MM.1S (cell line): ENCODE data around the gene TCF7.

Experiments used
- EZH2 ChIP-seq: fragments of 300-600 bp; sonication (generic); optimal IDR thresholded peaks from 2 replicates; pipeline ENCODE3; 2017; ENCODE audit warnings: low read depth, mild to moderate bottlenecking, antibody characterized with exemption, low read length, mixed read lengths
- TF ChIP-seq, protein P1 (sequence below): fragments of 300-600 bp; sonication (generic); IDR thresholded peaks from 2 replicates; pipeline ENCODE4 v1.5.1; 2016; ENCODE audit warnings: antibody characterized with exemption, low read length, mixed read lengths

DNA sequence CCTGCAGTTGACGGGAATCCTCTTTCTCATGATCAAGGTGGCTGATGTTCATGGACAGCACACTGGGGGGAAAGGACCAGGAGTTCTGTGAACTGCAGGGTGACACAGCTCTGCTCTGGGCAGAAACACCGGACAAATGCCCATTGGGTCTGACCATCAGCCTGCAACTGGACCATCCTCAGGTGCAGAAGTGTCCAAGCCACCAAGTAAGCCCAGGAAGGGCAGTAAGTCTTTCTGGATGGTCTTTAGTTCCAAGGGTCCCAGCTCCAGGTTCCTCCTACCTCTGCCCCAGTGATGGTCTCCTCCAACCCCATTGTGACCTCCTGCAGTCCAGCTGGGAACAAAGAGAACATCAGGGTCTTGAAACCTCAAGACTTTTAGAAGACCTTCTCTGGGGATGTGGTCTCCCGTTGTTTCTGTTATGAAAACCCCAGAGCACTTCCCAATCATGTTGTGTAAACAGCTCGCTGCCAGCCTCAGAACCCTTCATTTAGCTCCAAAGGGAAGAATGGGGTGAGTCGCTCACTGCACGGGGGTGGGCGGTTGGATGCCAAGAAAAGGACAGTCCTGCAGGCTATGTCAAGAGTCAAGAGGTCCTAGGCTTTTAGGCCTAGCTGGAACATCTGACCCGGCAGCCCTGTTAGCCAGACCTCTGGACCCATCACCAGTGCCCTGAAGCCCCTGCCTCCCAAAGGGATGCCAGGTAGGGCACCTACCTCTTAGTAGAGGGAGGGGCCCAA, 41.8 kb upstream of the TCF7 start:
- TF ChIP-seq EZH2 = no peak
- TF ChIP-seq, protein P1, sequence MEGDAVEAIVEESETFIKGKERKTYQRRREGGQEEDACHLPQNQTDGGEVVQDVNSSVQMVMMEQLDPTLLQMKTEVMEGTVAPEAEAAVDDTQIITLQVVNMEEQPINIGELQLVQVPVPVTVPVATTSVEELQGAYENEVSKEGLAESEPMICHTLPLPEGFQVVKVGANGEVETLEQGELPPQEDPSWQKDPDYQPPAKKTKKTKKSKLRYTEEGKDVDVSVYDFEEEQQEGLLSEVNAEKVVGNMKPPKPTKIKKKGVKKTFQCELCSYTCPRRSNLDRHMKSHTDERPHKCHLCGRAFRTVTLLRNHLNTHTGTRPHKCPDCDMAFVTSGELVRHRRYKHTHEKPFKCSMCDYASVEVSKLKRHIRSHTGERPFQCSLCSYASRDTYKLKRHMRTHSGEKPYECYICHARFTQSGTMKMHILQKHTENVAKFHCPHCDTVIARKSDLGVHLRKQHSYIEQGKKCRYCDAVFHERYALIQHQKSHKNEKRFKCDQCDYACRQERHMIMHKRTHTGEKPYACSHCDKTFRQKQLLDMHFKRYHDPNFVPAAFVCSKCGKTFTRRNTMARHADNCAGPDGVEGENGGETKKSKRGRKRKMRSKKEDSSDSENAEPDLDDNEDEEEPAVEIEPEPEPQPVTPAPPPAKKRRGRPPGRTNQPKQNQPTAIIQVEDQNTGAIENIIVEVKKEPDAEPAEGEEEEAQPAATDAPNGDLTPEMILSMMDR = no peak
